ENCODE measurements around the gene PPP1R9A. TPM values are rescaled to one million over a fixed set of nuclear protein-coding genes. Genes with fewer than 3 reads are reported as not detected.

Gene PPP1R9A
- total RNA-seq, 1 experiment from 2014 or later: 13.5 TPM

DNA sequence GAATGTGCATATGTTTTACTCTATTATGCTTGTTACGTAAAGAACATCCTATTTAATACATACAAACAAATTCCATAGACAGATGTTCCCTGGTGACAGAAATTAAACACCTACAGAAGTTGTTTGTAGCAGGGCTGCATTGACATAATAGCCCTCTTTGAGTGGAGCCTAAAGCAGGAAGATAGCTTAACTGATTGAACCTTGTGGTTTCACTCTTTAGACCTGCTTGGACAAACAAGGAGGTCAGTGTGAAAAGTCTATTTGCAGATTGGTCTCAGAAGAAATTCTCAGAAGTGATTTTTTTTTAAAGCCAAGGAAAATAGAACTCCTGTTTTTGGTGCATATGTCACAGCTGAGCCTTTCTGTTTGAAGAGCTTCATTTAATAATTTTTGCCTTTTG, 121.3 kb downstream of the PPP1R9A start:
- CTCF ChIA-PET: no interaction called here
- H3K79me2 ChIP-seq (ENCODE audit: insufficient read depth, low read length): no peaks in the 10 kb centered on the region
- no TSS peak for BruUV-seq (replicated peaks)
- H4K20me1 ChIP-seq (ENCODE audit: insufficient read depth): no peaks in the 10 kb centered on the region
- ATAC-seq (no peak), DNase-seq (ENCODE audit: low read depth, low spot score) (no peak)
- no peak overlapping the region for H3K9ac ChIP-seq (ENCODE audit: low read length)
- no peaks in the 10 kb centered on the region for H3K36me3 ChIP-seq (ENCODE audit: control insufficient read depth in 1 of 2, insufficient read depth in 2 of 2, low read length in 2 of 2)
- H3K27ac ChIP-seq (ENCODE audit: low read depth, low read length): no peak overlapping the region
- POLR2A ChIA-PET: no interaction called here
- intact Hi-C loops (cut with micrococcal nuclease): no loop called here
- H3K4me3 ChIP-seq (replicated peaks in 1 of 2; ENCODE audit: low read depth in 1 of 2, low read length in 2 of 2): no peak overlapping the region
- RAD21 ChIA-PET (ENCODE audit: low non-redundant PET in 1 of 2, low total read pairs in 2 of 2, uncharacterized antibody in 2 of 2, unreplicated experiment in 2 of 2): no interaction called here
- H3K9me2 ChIP-seq (ENCODE audit: insufficient read depth): no peaks in the 10 kb centered on the region
- H3K9me3 ChIP-seq (ENCODE audit: control insufficient read depth in 1 of 2, insufficient read depth in 1 of 2, low read depth in 1 of 2, low read length in 2 of 2): no peaks in the 10 kb centered on the region
- H2AFZ ChIP-seq (ENCODE audit: low read depth, low read length, poor library complexity, severe bottlenecking): no peak overlapping the region
- no peaks in the 10 kb centered on the region for H3K27me3 ChIP-seq (ENCODE audit: insufficient read depth, low read length)
- H3K4me1 ChIP-seq (ENCODE audit: control insufficient read depth in 1 of 2, insufficient read depth in 2 of 2, low read length in 2 of 2): no peaks in the 10 kb centered on the region
- no peak overlapping the region for H3K4me2 ChIP-seq (ENCODE audit: low read length)
- TF ChIP-seq CEBPB (IDR thresholded peaks at IDR 0.05; ENCODE audit: low read depth) (no peak), ZFX (IDR thresholded peaks at IDR 0.05) (no peak), TCF7L2 (IDR thresholded peaks at IDR 0.05; ENCODE audit: borderline replicate concordance, extremely low read depth, insufficient read depth, insufficient read length) (no peak), ELF1 (IDR thresholded peaks at IDR 0.05; ENCODE audit: borderline replicate concordance, low read depth) (no peak)
- TF ChIP-seq, protein P1, sequence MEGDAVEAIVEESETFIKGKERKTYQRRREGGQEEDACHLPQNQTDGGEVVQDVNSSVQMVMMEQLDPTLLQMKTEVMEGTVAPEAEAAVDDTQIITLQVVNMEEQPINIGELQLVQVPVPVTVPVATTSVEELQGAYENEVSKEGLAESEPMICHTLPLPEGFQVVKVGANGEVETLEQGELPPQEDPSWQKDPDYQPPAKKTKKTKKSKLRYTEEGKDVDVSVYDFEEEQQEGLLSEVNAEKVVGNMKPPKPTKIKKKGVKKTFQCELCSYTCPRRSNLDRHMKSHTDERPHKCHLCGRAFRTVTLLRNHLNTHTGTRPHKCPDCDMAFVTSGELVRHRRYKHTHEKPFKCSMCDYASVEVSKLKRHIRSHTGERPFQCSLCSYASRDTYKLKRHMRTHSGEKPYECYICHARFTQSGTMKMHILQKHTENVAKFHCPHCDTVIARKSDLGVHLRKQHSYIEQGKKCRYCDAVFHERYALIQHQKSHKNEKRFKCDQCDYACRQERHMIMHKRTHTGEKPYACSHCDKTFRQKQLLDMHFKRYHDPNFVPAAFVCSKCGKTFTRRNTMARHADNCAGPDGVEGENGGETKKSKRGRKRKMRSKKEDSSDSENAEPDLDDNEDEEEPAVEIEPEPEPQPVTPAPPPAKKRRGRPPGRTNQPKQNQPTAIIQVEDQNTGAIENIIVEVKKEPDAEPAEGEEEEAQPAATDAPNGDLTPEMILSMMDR (IDR thresholded peaks at IDR 0.05 in 2 of 3, conservative IDR thresholded peaks at IDR 0.05 in 1 of 3; ENCODE audit: borderline replicate concordance in 1 of 3, insufficient read depth in 1 of 3, low read depth in 2 of 3, low read length in 2 of 3): no peak

DNA sequence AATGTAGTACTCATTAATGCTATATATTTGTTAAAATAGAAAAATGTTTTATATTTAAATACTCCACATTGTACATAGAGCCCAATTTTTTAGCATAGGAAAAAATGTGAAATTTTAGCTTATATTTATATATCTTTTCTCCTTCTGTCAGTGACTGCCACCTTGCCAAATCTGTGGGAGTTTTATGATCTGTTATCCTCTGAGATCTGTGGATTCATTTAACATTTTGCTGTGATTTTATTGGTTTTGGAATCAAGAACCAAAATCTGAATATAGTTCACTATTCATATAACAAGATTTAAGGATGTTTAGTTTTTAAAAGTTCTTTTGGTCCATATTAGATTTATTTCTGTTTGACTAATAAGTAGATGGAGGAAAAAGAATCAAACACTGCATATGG, 127.9 kb downstream of the PPP1R9A start:
- BruUV-seq (replicated peaks): no TSS peak
- POLR2A ChIA-PET: no interaction called here
- TF ChIP-seq SP1 (IDR thresholded peaks at IDR 0.05; ENCODE audit: low read depth) (no peak), FOSL1 (IDR thresholded peaks at IDR 0.05; ENCODE audit: low read depth) (no peak), RAD21 (IDR thresholded peaks at IDR 0.05; ENCODE audit: low read depth) (no peak), SIN3A (IDR thresholded peaks at IDR 0.05; ENCODE audit: low read depth) (no peak), TCF7L2 (IDR thresholded peaks at IDR 0.05; ENCODE audit: borderline replicate concordance, extremely low read depth, insufficient read depth, insufficient read length) (no peak), JUND (IDR thresholded peaks at IDR 0.05) (no peak), CEBPB (IDR thresholded peaks at IDR 0.05; ENCODE audit: low read depth) (no peak)
- TF ChIP-seq, protein P2, sequence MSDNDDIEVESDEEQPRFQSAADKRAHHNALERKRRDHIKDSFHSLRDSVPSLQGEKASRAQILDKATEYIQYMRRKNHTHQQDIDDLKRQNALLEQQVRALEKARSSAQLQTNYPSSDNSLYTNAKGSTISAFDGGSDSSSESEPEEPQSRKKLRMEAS (IDR thresholded peaks at IDR 0.05): no peak
- TF ChIP-seq, protein P1 (IDR thresholded peaks at IDR 0.05 in 2 of 3, conservative IDR thresholded peaks at IDR 0.05 in 1 of 3; ENCODE audit: borderline replicate concordance in 1 of 3, insufficient read depth in 1 of 3, low read depth in 2 of 3, low read length in 2 of 3): no peak
- TF ChIP-seq, protein P3, sequence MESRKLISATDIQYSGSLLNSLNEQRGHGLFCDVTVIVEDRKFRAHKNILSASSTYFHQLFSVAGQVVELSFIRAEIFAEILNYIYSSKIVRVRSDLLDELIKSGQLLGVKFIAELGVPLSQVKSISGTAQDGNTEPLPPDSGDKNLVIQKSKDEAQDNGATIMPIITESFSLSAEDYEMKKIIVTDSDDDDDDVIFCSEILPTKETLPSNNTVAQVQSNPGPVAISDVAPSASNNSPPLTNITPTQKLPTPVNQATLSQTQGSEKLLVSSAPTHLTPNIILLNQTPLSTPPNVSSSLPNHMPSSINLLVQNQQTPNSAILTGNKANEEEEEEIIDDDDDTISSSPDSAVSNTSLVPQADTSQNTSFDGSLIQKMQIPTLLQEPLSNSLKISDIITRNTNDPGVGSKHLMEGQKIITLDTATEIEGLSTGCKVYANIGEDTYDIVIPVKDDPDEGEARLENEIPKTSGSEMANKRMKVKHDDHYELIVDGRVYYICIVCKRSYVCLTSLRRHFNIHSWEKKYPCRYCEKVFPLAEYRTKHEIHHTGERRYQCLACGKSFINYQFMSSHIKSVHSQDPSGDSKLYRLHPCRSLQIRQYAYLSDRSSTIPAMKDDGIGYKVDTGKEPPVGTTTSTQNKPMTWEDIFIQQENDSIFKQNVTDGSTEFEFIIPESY (IDR thresholded peaks at IDR 0.05; ENCODE audit: extremely low read depth, insufficient replicate concordance, low read length): no peak

More for the DNA sequence above, 127.9 kb downstream of the PPP1R9A start:
- intact Hi-C loops (cut with micrococcal nuclease): no loop called here
- RAD21 ChIA-PET (ENCODE audit: low non-redundant PET in 1 of 2, low total read pairs in 2 of 2, uncharacterized antibody in 2 of 2, unreplicated experiment in 2 of 2): no interaction called here
- no peaks in the 10 kb centered on the region for H3K27me3 ChIP-seq (ENCODE audit: insufficient read depth, low read length)
- H3K9me3 ChIP-seq (ENCODE audit: control insufficient read depth in 1 of 2, insufficient read depth in 1 of 2, low read depth in 1 of 2, low read length in 2 of 2): no peaks in the 10 kb centered on the region
- no peak overlapping the region for H3K27ac ChIP-seq (ENCODE audit: low read depth, low read length)
- no peak overlapping the region for H3K9ac ChIP-seq (ENCODE audit: low read length)
- no peaks in the 10 kb centered on the region for H3K79me2 ChIP-seq (ENCODE audit: insufficient read depth, low read length)
- no peak overlapping the region for H3K4me3 ChIP-seq (replicated peaks in 1 of 2; ENCODE audit: low read depth in 1 of 2, low read length in 2 of 2)
- CTCF ChIA-PET: no interaction called here
- H3K9me2 ChIP-seq (ENCODE audit: insufficient read depth): no peaks in the 10 kb centered on the region
- no peak for ATAC-seq
- DNase-seq (ENCODE audit: low read depth, low spot score): no peak
- H3K4me2 ChIP-seq (ENCODE audit: low read length): no peak overlapping the region
- H4K20me1 ChIP-seq (ENCODE audit: insufficient read depth): 0 out of 2 replicates have a peak, but pooled peaks cover 3% of the 10 kb centered on the region
- H3K4me1 ChIP-seq (ENCODE audit: control insufficient read depth in 1 of 2, insufficient read depth in 2 of 2, low read length in 2 of 2): no peaks in the 10 kb centered on the region
- H2AFZ ChIP-seq (ENCODE audit: low read depth, low read length, poor library complexity, severe bottlenecking): no peak overlapping the region
- H3K36me3 ChIP-seq (ENCODE audit: control insufficient read depth in 1 of 2, insufficient read depth in 2 of 2, low read length in 2 of 2): no peaks in the 10 kb centered on the region
